Adrenal gland (tissue), 5 donors: ENCODE data around the gene TUBE1.

ENCODE experiments used
- CTCF ChIP-seq, 6 experiments: fragments of 450-650 bp in 4 of 6; fragments of 200-600 bp in 2 of 6; sonication (generic) in 1 of 6; IDR thresholded peaks; 1 replicate in 5 of 6; 2 replicates in 1 of 6; pipeline versions ENCODE4 v1.5.1 to v1.8.0; 2016 to 2021; ENCODE audit warnings: antibody characterized with exemption in 6 of 6, mild to moderate bottlenecking in 2 of 6, moderate library complexity in 1 of 6
- POLR2A ChIP-seq, 2 donors: fragments of 450-650 bp; IDR thresholded peaks; one replicate each; pipeline ENCODE4 v1.6.1; 2017; ENCODE audit warnings: antibody characterized with exemption in 2 of 2, mild to moderate bottlenecking in 2 of 2, moderate library complexity in 1 of 2
- donor health status: DM: no; HTN: no; CAD: no.

GRCh38 chr6:112043032-112044007, 44.0 kb downstream of the TUBE1 start:
- peak; percentile 88 to 96 (median 90) for TF ChIP-seq CTCF (IDR thresholded peaks at IDR 0.05)
- TF ChIP-seq POLR2A (IDR thresholded peaks at IDR 0.05) = peak in 1 of 2 donors; percentile 43
